Cardiac atrium fibroblast (primary cell): ENCODE data around the gene CD69. TPM values are rescaled to one million over a fixed set of nuclear protein-coding genes. Genes with fewer than 3 reads are reported as not detected.

Source experiments
- total RNA-seq: library from RNA; depleted of rRNA; stranded (reverse); fragments of >200 nt; gene quantifications from 2 replicates; pipeline ENCODE4 v1.2.3, GENCODE V29; 2015

The CD69 gene
- total RNA-seq = not detected in 2 replicates

GRCh38 chr12:9760699-9761418, at the start of gene CD69:
CD69 (minus strand) TSS chr12:9760901; CDS start chr12:9760820, 81 bp downstream.

DNA sequence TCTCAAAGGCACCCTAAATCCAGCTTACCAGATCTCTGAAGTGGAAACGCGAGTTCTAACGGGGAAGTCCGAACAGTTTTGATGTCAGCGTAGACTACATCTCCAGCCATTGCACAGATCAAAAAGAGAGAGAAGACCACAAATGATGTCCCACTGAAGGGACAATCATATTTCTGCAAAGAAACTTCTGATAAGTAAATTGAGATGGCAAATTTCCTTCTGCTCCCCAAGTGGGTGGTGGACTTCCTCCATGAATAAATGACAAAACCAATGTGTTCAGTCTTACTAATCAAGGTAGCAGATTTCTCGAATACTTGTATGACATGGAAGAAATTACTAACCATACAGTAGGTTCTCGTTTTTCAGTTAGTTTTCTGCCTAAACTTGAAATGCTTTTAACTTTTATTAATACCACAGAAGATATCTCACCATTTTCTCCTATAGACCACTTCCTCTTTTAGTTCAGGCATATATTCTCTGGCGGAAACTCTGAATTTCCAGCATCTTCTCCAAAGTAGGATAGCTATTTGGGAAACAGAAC, 27.7 kb downstream of the CD69 start, which contains the start of gene CLECL1:
Gene CLECL1 (minus strand): TSS at position 177 of the 541 bp plus-strand sequence.

Other genes starting within 250 kb of the CD69 start
- gene KLRB1, start 153.0 kb downstream of the CD69 start, total RNA-seq = not detected in 2 replicates
- 0.36 and 0.97 TPM in 2 replicates for gene CLEC2D, start 91.2 kb downstream of the CD69 start, total RNA-seq
- not detected in 2 replicates for gene CLECL1, start 27.8 kb downstream of the CD69 start, total RNA-seq
- not detected in 2 replicates for gene KLRF1, start 66.6 kb upstream of the CD69 start, total RNA-seq
- 9.2 and 12.5 TPM in 2 replicates for gene CLEC2B, start 108.5 kb upstream of the CD69 start, total RNA-seq
- gene KLRF2, start 120.6 kb upstream of the CD69 start, total RNA-seq = not detected in 2 replicates
- not detected in 2 replicates for gene CLEC2A, start 171.5 kb upstream of the CD69 start, total RNA-seq
- not detected in 2 replicates for gene CLEC12A, start 210.5 kb upstream of the CD69 start, total RNA-seq
- gene CLEC1B, start 238.2 kb upstream of the CD69 start, total RNA-seq = not detected in 2 replicates
- not detected in 2 replicates for gene CLEC12B, start 249.7 kb upstream of the CD69 start, total RNA-seq